ENCODE results near the gene UST.
A peak's percentile ranks its signal among the peaks of the same experiment; 100 is the strongest.

The UST gene

GRCh38 chr6:148743476-148743875 lies 3.4 kb upstream of the UST start:
- Histone ChIP-seq H3K27ac (no peak overlapping the region), H3K4me2 (no peak overlapping the region), H3K4me3 (IDR thresholded peaks at IDR 0.05; ENCODE audit: insufficient read depth, low read depth, low read length) (no peak overlapping the region), H3K36me3 (ENCODE audit: insufficient read depth) (no peaks in the 10 kb centered on the region), H4K20me1 (ENCODE audit: insufficient read depth) (no peaks in the 10 kb centered on the region), H3K9ac (no peak overlapping the region), H3K79me2 (ENCODE audit: insufficient read depth, low read depth) (no peaks in the 10 kb centered on the region), H2AFZ (ENCODE audit: low read depth) (no peak overlapping the region), H3K27me3 (ENCODE audit: insufficient read depth, low read depth) (no peaks in the 10 kb centered on the region), H3K4me1 (ENCODE audit: low read depth, poor library complexity, severe bottlenecking) (peaks cover 5% of the 10 kb centered on the region)
- no peak for TF ChIP-seq CTCF (conservative IDR thresholded peaks at IDR 0.05; ENCODE audit: low read depth, low read length)

GRCh38 chr6:148745926-148746325 lies 904 bp upstream of the UST start:
- peak overlapping the region; percentile 77 for H2AFZ ChIP-seq (ENCODE audit: low read depth)
- H3K27me3 ChIP-seq (ENCODE audit: insufficient read depth, low read depth): no peaks in the 10 kb centered on the region
- H3K4me1 ChIP-seq (ENCODE audit: low read depth, poor library complexity, severe bottlenecking): peaks cover 5% of the 10 kb centered on the region
- H3K4me3 ChIP-seq (IDR thresholded peaks at IDR 0.05; ENCODE audit: insufficient read depth, low read depth, low read length): no peak overlapping the region
- no peaks in the 10 kb centered on the region for H3K79me2 ChIP-seq (ENCODE audit: insufficient read depth, low read depth)
- peak overlapping the region; percentile 85 for H3K4me2 ChIP-seq
- H3K9ac ChIP-seq: no peak overlapping the region
- no peak overlapping the region for H3K27ac ChIP-seq
- TF ChIP-seq CTCF (conservative IDR thresholded peaks at IDR 0.05; ENCODE audit: low read depth, low read length): no peak
- H4K20me1 ChIP-seq (ENCODE audit: insufficient read depth): no peaks in the 10 kb centered on the region
- H3K36me3 ChIP-seq (ENCODE audit: insufficient read depth): no peaks in the 10 kb centered on the region

DNA sequence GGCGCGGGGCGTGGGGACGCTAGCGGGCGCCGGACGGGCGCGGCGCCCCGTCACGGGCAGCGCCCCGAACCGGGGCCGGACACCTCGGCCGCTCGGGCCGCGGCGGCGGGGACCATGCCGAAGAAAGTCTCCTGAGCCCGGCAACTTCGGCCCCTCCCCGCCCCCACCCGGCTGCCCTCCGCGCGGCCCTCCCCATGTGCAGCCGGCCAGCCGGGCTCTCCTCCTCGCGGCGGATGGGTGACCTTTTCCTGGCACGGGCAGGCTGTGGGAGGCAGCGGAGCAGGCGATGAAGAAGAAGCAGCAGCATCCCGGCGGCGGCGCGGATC lies 278 bp downstream of the UST start:
- no peak overlapping the region for H3K9ac ChIP-seq
- H3K36me3 ChIP-seq (ENCODE audit: insufficient read depth): no peaks in the 10 kb centered on the region
- no peaks in the 10 kb centered on the region for H4K20me1 ChIP-seq (ENCODE audit: insufficient read depth)
- peak overlapping the region; percentile 36 for H3K4me2 ChIP-seq
- no peaks in the 10 kb centered on the region for H3K27me3 ChIP-seq (ENCODE audit: insufficient read depth, low read depth)
- H3K27ac ChIP-seq: no peak overlapping the region
- H2AFZ ChIP-seq (ENCODE audit: low read depth): peak overlapping the region; percentile 85
- H3K4me3 ChIP-seq (IDR thresholded peaks at IDR 0.05; ENCODE audit: insufficient read depth, low read depth, low read length): no peak overlapping the region
- no peak for TF ChIP-seq CTCF (conservative IDR thresholded peaks at IDR 0.05; ENCODE audit: low read depth, low read length)
- H3K4me1 ChIP-seq (ENCODE audit: low read depth, poor library complexity, severe bottlenecking): peaks cover 5% of the 10 kb centered on the region
- no peaks in the 10 kb centered on the region for H3K79me2 ChIP-seq (ENCODE audit: insufficient read depth, low read depth)

- Histone ChIP-seq H3K27me3 (ENCODE audit: insufficient read depth, low read depth) (no peaks in the 10 kb centered on the region), H3K4me2 (peak overlapping the region; percentile 36), H3K9ac (no peak overlapping the region), H3K79me2 (ENCODE audit: insufficient read depth, low read depth) (no peaks in the 10 kb centered on the region), H3K36me3 (ENCODE audit: insufficient read depth) (no peaks in the 10 kb centered on the region), H2AFZ (ENCODE audit: low read depth) (peak overlapping the region; percentile 85), H3K4me1 (ENCODE audit: low read depth, poor library complexity, severe bottlenecking) (peaks cover 5% of the 10 kb centered on the region), H3K4me3 (IDR thresholded peaks at IDR 0.05; ENCODE audit: insufficient read depth, low read depth, low read length) (no peak overlapping the region), H4K20me1 (ENCODE audit: insufficient read depth) (no peaks in the 10 kb centered on the region), H3K27ac (no peak overlapping the region)
- no peak for TF ChIP-seq CTCF (conservative IDR thresholded peaks at IDR 0.05; ENCODE audit: low read depth, low read length)
Observed at GRCh38 chr6:148747471-148748165, 788 bp downstream of the UST start.

Measured in KMS-11 (cell line).